Nephron (organoid): ENCODE data around the gene SLC1A7.

ENCODE experiments used
- H3K27ac Mint-ChIP-seq, 3 experiments: 2 replicates each; pipeline ENCODE4 v1.8.0; 2020; ENCODE audit warnings: mixed read lengths in 3 of 3, mild to moderate bottlenecking in 2 of 3, moderate library complexity in 1 of 3
- H3K27me3 Mint-ChIP-seq: 2 replicates; pipeline ENCODE4 v1.8.0; 2021; ENCODE audit warnings: low read depth, mild to moderate bottlenecking, moderate library complexity, mixed read lengths
- H3K36me3 Mint-ChIP-seq: 2 replicates; pipeline ENCODE4 v1.8.0; 2020; ENCODE audit warnings: low read depth, mixed read lengths
- H3K4me1 Mint-ChIP-seq: 2 replicates; pipeline ENCODE4 v1.8.0; 2020; ENCODE audit warnings: mixed read lengths
- H3K4me3 Mint-ChIP-seq, 3 experiments: 2 replicates each; pipeline ENCODE4 v1.8.0; 2020; ENCODE audit warnings: mild to moderate bottlenecking in 3 of 3, mixed read lengths in 3 of 3, moderate library complexity in 2 of 3
- H3K9me3 Mint-ChIP-seq: 2 replicates; pipeline ENCODE4 v1.8.0; 2020; ENCODE audit warnings: mixed read lengths
- CTCF ChIP-seq, 3 experiments: fragments of 200-600 bp; sonication (generic); IDR thresholded peaks; one replicate each; pipeline ENCODE4 v1.5.0; 2021; ENCODE audit warnings: antibody characterized with exemption in 3 of 3; ENCODE audit not compliant: unreplicated experiment in 3 of 3

SLC1A7 gene

GRCh38 chr1:53046930-53047329, 95.5 kb downstream of the SLC1A7 start:
- Mint-ChIP-seq H3K4me3 (no peak overlapping the region), H3K36me3 (peaks cover 24% of the 10 kb centered on the region), H3K27me3 (no peaks in the 10 kb centered on the region), H3K27ac (peak overlapping the region in 1 of 3 experiments; percentile 23), H3K9me3 (no peaks in the 10 kb centered on the region), H3K4me1 (peaks cover 49% of the 10 kb centered on the region)
- TF ChIP-seq CTCF (IDR thresholded peaks at IDR 0.05; ENCODE audit: unreplicated experiment in 3 of 3): no peak

DNA sequence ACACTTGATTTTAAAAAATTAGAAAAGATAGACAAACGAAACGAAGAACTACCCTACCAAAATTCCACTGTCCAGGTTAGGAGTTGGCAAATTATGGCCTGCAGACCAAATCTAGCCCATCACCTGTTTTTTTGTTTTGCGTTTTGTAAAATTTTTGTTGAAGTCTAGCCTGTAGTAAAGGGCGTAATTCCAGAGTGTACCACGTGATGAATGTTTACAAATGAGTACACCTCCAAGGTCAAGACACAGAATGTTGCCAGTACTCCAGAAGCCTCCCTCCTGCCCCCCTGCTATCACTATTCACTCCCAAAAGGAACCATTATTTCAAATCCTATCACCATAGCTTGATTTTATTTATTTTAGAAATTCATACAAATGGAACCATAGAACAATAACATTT, 97.5 kb downstream of the SLC1A7 start:
- no peak for TF ChIP-seq CTCF (IDR thresholded peaks at IDR 0.05; ENCODE audit: unreplicated experiment in 3 of 3)
- peaks cover 41% of the 10 kb centered on the region for H3K4me1 Mint-ChIP-seq
- no peaks in the 10 kb centered on the region for H3K9me3 Mint-ChIP-seq
- H3K27ac Mint-ChIP-seq: no peak overlapping the region
- H3K27me3 Mint-ChIP-seq: no peaks in the 10 kb centered on the region
- peaks cover 23% of the 10 kb centered on the region for H3K36me3 Mint-ChIP-seq
- no peak overlapping the region for H3K4me3 Mint-ChIP-seq

DNA sequence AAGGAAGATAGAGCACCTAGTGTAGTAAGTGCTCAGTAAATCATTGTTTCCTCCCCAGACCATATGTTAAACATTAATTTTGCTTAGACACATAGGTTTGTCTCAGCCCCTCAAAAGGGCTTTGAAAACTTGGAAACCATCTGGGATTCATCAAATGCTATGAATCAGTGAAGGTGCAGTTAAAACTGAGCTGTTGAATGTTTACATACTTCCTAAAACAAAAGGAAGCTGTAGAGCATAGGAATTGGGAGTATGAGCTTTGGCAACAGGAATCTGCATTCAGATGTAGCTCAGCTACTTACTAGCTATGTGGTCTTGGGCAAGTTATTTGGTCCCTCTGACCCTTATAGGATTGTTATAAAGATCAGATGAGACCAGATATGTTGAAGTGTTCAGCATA, 99.2 kb downstream of the SLC1A7 start:
- peaks cover 32% of the 10 kb centered on the region for H3K36me3 Mint-ChIP-seq
- peak overlapping the region in 2 of 3 experiments; percentile 65 to 78 for H3K27ac Mint-ChIP-seq
- H3K4me1 Mint-ChIP-seq: peaks cover 30% of the 10 kb centered on the region
- no peaks in the 10 kb centered on the region for H3K9me3 Mint-ChIP-seq
- TF ChIP-seq CTCF (IDR thresholded peaks at IDR 0.05; ENCODE audit: unreplicated experiment in 3 of 3): no peak
- no peak overlapping the region for H3K4me3 Mint-ChIP-seq
- no peaks in the 10 kb centered on the region for H3K27me3 Mint-ChIP-seq

DNA sequence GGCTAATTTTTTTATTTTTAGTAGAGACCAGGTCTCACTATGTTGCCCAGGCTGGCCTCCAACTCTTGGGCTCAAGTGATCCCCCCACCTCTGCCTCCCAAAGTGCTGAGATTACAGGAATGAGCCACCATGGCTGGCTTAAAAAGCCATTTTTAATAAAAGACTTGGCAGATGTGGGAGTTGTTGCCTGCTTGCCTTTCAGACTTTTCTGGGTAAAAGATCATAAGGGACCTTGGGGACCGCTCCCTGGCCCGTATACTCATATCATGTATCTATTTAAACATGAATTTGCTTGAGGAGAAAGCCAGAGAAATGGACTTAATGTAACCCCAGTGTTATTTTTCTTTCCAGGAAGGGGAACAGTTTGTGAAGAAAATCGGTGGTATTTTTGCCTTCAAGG, 103.9 kb downstream of the SLC1A7 start:
- no peak for TF ChIP-seq CTCF (IDR thresholded peaks at IDR 0.05; ENCODE audit: unreplicated experiment in 3 of 3)
- peaks cover 25% of the 10 kb centered on the region for H3K36me3 Mint-ChIP-seq
- no peaks in the 10 kb centered on the region for H3K27me3 Mint-ChIP-seq
- peak overlapping the region in 2 of 3 experiments; percentile 8 to 21 for H3K27ac Mint-ChIP-seq
- no peak overlapping the region for H3K4me3 Mint-ChIP-seq
- H3K9me3 Mint-ChIP-seq: no peaks in the 10 kb centered on the region
- H3K4me1 Mint-ChIP-seq: peaks cover 10% of the 10 kb centered on the region
